ENCODE data around the gene MYCBP2. TPM values are rescaled to one million over a fixed set of nuclear protein-coding genes. Genes with fewer than 3 reads are reported as not detected.
"Not testable (repeated sequence)": the region's sequence is repeated elsewhere in the genome, so short reads cannot be mapped to it uniquely, and the experiment has no call there.

The MYCBP2 gene
- total RNA-seq, 2 donors from 2014 or later: 41.2 to 42.6 TPM

GRCh38 chr13:77016888-77017623 lies 309.8 kb downstream of the MYCBP2 start:
- H3K9me3 ChIP-seq: no peaks in the 10 kb centered on the region
- no peak for DNase-seq
- H3K4me1 ChIP-seq: no peaks in the 10 kb centered on the region
- H3K27ac ChIP-seq: no peak overlapping the region
- TF ChIP-seq CTCF (IDR thresholded peaks at IDR 0.05): no peak
- H3K4me3 ChIP-seq: no peak overlapping the region
- H3K27me3 ChIP-seq: no peaks in the 10 kb centered on the region
- peaks cover 11% of the 10 kb centered on the region for H3K36me3 ChIP-seq
- intact Hi-C loops (cut with DNase I): no loop called here
- H3K9ac ChIP-seq (ENCODE audit: low read depth in 2 of 2, low read length in 2 of 2): no peak overlapping the region

DNA sequence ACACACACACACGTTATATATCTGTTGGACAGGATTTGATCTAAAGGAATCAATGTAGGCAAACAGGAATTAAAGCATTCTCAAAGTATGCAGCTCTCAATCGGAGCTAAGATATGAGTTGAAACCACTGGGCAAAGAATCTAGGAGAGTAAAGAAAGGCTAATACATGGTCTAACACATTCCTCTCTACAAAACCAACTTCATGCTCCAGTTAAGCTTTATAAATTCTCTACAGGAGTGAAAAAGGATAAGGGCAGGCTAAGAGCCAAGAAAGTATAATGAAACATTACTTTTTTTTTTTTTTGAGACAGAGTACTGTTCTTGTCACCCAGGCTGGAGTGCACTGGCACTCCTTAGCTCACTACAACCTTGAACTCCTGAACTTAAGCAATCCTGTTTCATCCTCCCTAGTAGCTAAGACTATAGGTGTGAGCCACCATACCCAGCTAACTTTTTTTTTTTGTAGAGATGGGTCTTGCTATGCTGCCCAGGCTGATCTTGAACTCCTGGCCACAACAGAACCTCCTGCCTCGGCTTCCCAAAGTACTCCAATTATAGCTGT lies 310.6 kb downstream of the MYCBP2 start:
- no peak overlapping the region for H3K4me3 ChIP-seq
- intact Hi-C loops (cut with DNase I): no loop called here
- H3K27me3 ChIP-seq: no peaks in the 10 kb centered on the region
- DNase-seq: no peak
- H3K4me1 ChIP-seq: no peaks in the 10 kb centered on the region
- no peak overlapping the region for H3K9ac ChIP-seq (ENCODE audit: low read depth in 2 of 2, low read length in 2 of 2)
- TF ChIP-seq CTCF (IDR thresholded peaks at IDR 0.05): no peak
- H3K36me3 ChIP-seq: peaks cover 11% of the 10 kb centered on the region
- no peaks in the 10 kb centered on the region for H3K9me3 ChIP-seq
- no peak overlapping the region for H3K27ac ChIP-seq

DNA sequence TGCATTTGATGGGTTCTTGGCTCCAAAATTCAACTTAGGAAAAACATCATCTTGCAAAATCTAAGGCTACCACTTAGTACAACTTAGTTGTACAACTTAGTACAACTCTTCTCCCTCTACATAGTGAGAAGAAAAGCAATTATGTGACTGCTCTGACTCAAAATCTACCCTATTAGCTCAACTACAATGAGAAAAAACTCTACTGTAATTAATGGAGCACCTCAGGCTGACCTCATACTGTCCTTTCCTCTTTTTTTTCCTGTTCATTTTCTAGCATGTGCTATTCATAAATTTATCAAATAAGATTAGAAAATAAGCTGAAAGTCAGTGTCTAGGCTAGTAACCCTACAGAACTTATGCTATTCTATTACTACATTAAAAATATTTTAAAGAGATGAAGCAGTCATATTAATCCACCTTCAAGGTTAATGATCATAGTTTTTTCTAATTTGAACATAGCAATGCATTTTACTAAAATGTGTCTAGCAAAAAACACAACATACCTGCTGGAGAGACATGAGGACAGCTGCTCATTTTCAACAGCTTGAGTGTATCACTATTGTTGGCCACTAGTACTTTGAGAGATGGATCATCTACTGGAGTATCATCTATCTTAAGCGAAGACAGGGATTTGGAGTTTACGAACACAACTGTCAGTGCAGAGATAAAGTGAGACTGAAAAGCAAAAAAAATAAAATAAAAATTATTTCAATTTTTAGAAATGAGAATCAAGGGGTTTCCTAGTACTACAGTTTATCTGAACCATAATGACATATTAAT lies 311.8 kb downstream of the MYCBP2 start:
- H3K4me3 ChIP-seq: no peak overlapping the region
- intact Hi-C loops (cut with DNase I): no loop called here
- DNase-seq: no peak
- H3K27ac ChIP-seq: no peak overlapping the region
- H3K4me1 ChIP-seq: no peaks in the 10 kb centered on the region
- no peak overlapping the region for H3K9ac ChIP-seq (ENCODE audit: low read depth in 2 of 2, low read length in 2 of 2)
- H3K9me3 ChIP-seq: no peaks in the 10 kb centered on the region
- H3K27me3 ChIP-seq: no peaks in the 10 kb centered on the region
- no peak for TF ChIP-seq CTCF (IDR thresholded peaks at IDR 0.05)
- H3K36me3 ChIP-seq: peaks cover 11% of the 10 kb centered on the region

- peaks cover 11% of the 10 kb centered on the region for H3K36me3 ChIP-seq
- no peak for TF ChIP-seq CTCF (IDR thresholded peaks at IDR 0.05)
- H3K27me3 ChIP-seq: no peaks in the 10 kb centered on the region
- intact Hi-C loops (cut with DNase I): no loop called here
- no peak overlapping the region for H3K9ac ChIP-seq (ENCODE audit: low read depth in 2 of 2, low read length in 2 of 2)
- H3K4me1 ChIP-seq: no peaks in the 10 kb centered on the region
- H3K4me3 ChIP-seq: no peak overlapping the region
- no peaks in the 10 kb centered on the region for H3K9me3 ChIP-seq
- DNase-seq: no peak
- peak overlapping the region; percentile 5 for H3K27ac ChIP-seq
Measured at GRCh38 chr13:77013853-77014542, 312.9 kb downstream of the MYCBP2 start.

DNA sequence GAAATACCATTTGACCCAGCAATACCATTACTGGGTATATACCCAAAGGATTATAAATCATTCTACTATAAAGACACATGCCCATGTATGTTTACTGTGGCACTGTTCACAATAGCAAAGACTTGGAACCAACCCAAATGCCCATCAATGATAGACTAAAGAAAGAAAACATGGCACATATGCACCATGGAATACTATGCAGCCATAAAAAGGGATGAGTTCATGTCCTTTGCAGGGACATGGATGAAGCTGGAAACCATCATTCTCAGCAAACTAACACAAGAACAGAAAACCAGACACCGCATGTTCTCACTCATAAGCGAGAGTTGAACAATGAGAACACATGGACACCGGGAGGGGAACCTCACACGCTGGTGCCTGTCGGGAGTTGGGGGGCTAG lies 317.2 kb downstream of the MYCBP2 start:
- H3K4me3 ChIP-seq; H3K27ac ChIP-seq; H3K27me3 ChIP-seq; H3K4me1 ChIP-seq; H3K9ac ChIP-seq (ENCODE audit: low read depth in 2 of 2, low read length in 2 of 2); H3K36me3 ChIP-seq; DNase-seq; H3K9me3 ChIP-seq; intact Hi-C loops (cut with DNase I): not testable (repeated sequence)

All from colonic mucosa (tissue), 4 donors.